WI38 (cell line): Measurements from ENCODE around the gene PMEPA1.
A peak's percentile ranks its signal among the peaks of the same experiment; 100 is the strongest.

Source experiments
- H3K4me3 ChIP-seq: 2 replicates; pipeline ENCODE4 v1.5.1; 2011; ENCODE audit warnings: low read depth, mild to moderate bottlenecking, control low read depth, low read length
- TF ChIP-seq, protein P1 (sequence below): IDR thresholded peaks from 2 replicates; pipeline ENCODE4 v1.5.1; 2012; ENCODE audit warnings: low read depth, mild to moderate bottlenecking, control low read depth, low read length

PMEPA1 gene

GRCh38 chr20:57698867-57699275, 10.9 kb downstream of the PMEPA1 start:
- TF ChIP-seq, protein P1, sequence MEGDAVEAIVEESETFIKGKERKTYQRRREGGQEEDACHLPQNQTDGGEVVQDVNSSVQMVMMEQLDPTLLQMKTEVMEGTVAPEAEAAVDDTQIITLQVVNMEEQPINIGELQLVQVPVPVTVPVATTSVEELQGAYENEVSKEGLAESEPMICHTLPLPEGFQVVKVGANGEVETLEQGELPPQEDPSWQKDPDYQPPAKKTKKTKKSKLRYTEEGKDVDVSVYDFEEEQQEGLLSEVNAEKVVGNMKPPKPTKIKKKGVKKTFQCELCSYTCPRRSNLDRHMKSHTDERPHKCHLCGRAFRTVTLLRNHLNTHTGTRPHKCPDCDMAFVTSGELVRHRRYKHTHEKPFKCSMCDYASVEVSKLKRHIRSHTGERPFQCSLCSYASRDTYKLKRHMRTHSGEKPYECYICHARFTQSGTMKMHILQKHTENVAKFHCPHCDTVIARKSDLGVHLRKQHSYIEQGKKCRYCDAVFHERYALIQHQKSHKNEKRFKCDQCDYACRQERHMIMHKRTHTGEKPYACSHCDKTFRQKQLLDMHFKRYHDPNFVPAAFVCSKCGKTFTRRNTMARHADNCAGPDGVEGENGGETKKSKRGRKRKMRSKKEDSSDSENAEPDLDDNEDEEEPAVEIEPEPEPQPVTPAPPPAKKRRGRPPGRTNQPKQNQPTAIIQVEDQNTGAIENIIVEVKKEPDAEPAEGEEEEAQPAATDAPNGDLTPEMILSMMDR, result no peak
- peak overlapping the region; percentile 46 for H3K4me3 ChIP-seq

DNA sequence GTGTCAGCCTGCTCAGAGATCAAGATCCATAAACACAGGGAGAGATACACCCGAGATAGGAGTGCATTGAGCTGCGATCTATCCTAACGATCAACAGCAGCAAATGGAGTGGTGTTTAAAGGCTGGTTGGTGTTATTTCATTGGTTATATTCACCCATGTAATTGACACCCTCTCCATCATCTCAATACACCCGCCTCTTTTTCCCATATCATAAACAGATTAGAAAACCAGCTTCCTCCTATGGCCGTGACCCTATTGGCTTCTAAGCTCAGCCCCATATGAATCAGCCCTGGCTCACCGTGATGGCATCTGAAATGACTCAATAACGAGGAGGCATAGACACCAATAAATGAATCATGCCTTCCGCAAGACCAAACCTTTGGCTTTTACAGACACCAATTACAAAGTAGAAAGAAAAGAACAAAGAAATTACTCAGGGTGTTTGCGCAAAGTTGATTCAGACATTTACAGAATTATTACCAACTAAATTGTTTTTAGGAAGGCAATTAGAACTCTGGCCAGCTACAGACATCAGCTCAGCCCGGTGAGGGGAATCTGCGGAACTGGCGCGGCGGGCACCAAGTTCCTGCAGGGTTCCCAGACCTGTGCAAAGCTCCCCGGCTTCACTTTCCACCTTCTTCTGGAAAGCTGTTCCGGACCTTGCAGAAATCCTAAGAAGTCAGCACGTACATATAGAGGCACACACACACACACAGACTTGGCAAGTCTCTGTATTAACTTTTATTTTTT, 11.5 kb downstream of the PMEPA1 start:
- peak overlapping the region; percentile 46 for H3K4me3 ChIP-seq
- TF ChIP-seq, protein P1, result no peak

DNA sequence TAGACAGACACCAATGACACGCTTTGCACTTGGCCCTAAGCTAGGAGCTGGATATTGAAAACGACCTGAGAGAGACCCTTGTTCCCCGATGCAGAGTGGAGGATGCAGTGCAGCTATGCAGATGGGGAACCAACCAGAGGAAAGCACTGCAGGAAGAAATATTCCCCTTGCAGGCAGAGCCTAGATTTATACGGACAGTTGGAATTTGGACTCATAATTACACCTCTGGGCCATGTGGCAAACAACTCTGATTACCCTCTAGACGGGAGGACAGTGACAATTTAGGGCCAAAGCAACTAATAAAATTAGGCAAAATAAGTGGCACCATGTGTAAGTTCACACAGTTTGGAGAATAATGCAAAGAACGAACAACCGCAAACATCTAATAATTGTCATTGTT, 12.3 kb downstream of the PMEPA1 start:
- H3K4me3 ChIP-seq, result peak overlapping the region; percentile 46
- TF ChIP-seq, protein P1, result no peak

GRCh38 chr20:57696401-57696961, 13.3 kb downstream of the PMEPA1 start:
- TF ChIP-seq, protein P1, result no peak

GRCh38 chr20:57695940-57696339, 13.9 kb downstream of the PMEPA1 start:
- H3K4me3 ChIP-seq, result no peak overlapping the region
- TF ChIP-seq, protein P1, result no peak

More at GRCh38 chr20:57696401-57696961, 13.3 kb downstream of the PMEPA1 start:
- no peak overlapping the region for H3K4me3 ChIP-seq

GRCh38 chr20:57695012-57695411, 14.8 kb downstream of the PMEPA1 start:
- no peak overlapping the region for H3K4me3 ChIP-seq
- TF ChIP-seq, protein P1, result no peak

DNA sequence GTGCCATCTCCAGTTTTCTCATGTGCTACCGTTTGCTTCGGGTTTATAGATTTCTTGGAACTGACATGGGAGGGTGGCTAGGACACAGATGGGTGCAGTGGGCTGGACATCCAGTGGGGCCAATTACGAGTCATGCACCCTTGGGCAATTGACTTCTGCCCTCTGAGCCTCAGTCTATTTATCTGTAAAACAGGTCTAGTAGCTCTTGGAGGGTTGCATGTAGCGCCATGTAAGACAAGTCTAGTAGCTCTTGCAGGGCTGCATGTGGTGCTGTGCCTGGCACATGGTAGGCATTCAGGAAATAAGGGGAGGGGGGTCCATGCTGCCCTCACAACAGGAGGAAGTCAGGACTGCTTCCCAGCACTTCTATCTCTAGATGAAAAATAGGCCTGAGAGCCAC, 15.3 kb downstream of the PMEPA1 start:
- TF ChIP-seq, protein P1, result no peak
- H3K4me3 ChIP-seq, result no peak overlapping the region
